ENCODE results near the gene PKNOX2.

The PKNOX2 gene

DNA sequence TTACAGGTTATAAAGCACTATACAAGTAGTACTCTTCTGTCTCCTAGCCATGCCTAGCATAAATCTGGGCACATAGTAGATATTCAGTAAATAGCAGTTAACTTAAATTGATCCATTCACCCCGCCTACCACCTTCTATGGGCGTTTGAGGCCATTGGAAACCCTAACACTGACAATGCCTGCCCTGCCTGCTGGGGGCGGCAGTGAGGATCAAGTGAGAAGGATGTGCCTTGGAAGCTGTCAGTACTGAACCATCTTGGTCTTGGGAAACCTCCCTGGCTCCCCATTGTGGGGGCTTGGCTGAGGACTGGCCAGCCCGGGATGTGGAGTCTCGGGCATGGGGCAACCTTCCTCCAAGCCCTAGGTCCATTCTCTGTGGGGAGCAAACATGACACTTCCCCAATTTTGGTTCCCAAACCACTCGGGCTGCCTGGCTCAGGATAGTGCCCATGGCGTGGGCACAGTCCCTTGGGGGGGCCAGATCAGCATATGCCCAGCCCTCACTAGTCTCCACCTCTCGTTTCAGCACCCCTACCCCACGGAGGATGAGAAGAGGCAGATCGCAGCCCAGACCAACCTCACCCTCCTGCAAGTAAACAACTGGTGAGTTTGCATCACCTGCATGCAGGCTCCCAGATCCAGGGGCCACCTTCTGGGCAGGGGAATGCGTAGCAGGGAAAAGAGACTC lies 264.1 kb downstream of the PKNOX2 start:
- no peak for DNase-seq

GRCh38 chr11:125429174-125429707 lies 264.7 kb downstream of the PKNOX2 start:
- peak; percentile 33 for DNase-seq

GRCh38 chr11:125429807-125430678 lies 265.5 kb downstream of the PKNOX2 start:
- no peak for DNase-seq

- DNase-seq, result no peak
These were observed 266.5 kb downstream of the PKNOX2 start for GRCh38 chr11:125431009-125431408.

GRCh38 chr11:125431481-125431880 lies 266.9 kb downstream of the PKNOX2 start:
- DNase-seq, result no peak

- no peak for DNase-seq
These were observed 269.0 kb downstream of the PKNOX2 start for GRCh38 chr11:125433454-125434121.

GRCh38 chr11:125435461-125436238 lies 271.1 kb downstream of the PKNOX2 start:
- DNase-seq, result no peak

DNA sequence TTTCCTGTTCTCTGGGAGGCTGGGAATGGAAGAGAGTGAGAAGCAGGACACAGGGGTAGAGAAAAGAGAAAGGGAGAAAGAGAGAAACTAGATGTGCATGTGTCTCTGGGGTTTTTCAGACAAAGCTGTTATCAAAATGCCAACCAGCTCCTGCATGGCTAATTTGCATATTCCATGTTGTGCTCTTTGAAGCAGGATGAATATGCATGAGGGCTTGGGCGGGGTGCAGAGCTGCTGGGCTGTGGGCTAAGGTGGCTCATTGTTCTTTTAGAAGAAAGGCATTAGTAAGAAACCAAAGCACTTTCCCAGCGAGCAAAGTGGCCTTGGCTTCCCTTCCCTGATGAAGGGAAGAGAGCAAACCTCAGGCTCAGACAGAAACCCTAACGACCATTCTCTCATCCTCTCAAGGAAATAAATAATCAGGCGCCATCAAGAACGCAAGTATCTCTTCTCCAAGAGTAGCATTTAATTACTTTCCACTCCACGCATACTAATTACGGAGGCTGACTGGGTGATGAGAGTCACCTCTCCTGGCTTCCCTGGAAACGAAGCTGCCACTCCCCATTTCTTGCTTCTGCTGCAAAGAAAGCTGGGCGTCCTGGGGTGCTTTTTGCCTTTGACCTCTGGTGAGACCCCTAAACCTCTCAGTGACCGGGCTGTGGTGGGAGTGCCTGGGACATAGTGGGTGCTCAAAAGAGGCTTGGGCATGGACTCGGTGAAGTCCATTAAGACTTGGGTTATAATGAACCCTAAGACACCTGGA lies 277.3 kb downstream of the PKNOX2 start:
- DNase-seq, result no peak

DNA sequence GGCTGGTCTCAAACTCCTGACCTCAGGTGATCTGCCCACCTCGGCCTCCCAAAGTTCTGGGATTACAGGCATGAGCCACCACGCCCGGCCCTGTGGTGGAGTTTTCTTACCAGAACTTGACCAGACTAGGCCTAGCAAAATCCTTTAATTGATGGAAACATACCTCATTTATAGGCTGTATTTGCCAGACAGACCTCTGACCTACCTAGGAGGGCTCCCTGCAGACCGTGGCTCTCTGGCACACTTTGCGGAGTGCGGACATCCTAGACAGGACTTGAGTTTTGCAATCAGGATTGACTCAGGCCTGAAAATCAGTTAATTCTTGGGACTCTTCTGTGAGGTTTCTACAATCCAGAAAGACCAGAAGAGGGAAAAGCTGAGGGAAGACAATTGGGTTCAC lies 278.4 kb downstream of the PKNOX2 start:
- DNase-seq, result no peak

GRCh38 chr11:125443767-125444311 lies 279.3 kb downstream of the PKNOX2 start:
- no peak for DNase-seq

DNA sequence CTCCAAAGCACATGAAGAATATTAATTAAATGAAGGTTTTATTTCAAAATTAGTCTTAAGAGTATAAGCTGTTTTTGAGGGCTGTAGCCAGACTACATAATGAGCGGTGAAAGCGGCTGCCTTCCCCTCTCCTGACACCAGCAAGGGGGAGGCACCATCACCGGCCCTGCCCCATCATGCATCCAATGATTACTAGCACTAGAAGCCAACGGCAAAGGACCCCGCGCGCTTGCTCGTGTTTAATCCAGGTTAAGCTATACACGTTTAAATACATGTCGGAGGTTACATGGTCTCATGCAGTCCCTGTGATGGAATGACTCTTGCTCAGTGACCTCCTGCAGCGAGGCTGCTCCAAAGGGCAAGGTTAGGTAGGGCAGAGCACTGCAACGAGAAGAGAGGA lies 281.2 kb downstream of the PKNOX2 start:
- DNase-seq, result no peak

DNA sequence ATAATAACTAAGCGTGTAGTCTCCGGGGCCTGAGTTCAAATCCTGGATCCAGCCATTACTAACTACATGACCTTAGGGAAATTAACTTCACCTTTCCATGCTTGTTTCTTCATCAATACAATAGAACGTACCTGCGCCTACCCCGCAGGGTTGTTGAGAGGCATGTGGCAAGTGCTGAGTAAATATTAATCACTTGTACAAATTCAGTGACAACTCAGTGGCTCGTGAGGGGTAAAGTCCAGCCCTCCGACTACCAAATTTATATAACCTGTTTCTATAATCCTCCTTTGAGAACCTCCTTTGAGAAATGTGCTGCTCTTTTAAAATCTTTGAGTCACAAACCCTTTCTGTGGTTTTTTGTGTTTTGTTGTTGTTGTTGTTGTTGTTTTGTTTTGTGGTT lies 281.7 kb downstream of the PKNOX2 start:
- no peak for DNase-seq

DNA sequence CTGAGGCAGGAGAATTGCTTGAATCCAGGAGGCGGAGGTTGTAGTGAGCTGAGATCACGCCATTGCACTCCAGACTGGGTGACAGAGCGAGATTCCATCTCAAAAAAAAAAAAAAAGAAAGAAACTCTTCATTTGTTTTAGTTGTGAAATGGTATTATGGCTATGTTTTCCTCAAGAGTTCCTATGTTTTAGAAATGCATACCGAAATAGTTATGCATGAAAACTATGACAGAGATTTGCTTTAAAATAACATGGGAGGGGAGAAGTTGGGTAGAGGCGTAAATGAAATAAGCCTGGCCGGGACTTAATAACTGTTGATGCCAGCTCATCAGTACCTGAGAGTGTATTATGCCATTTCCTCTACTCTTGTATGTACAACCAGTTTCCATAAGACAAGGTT lies 283.2 kb downstream of the PKNOX2 start:
- no peak for DNase-seq

- DNase-seq, result no peak
These were observed 283.6 kb downstream of the PKNOX2 start for GRCh38 chr11:125448136-125448535.

GRCh38 chr11:125449565-125449964 lies 285.0 kb downstream of the PKNOX2 start:
- no peak for DNase-seq

DNA sequence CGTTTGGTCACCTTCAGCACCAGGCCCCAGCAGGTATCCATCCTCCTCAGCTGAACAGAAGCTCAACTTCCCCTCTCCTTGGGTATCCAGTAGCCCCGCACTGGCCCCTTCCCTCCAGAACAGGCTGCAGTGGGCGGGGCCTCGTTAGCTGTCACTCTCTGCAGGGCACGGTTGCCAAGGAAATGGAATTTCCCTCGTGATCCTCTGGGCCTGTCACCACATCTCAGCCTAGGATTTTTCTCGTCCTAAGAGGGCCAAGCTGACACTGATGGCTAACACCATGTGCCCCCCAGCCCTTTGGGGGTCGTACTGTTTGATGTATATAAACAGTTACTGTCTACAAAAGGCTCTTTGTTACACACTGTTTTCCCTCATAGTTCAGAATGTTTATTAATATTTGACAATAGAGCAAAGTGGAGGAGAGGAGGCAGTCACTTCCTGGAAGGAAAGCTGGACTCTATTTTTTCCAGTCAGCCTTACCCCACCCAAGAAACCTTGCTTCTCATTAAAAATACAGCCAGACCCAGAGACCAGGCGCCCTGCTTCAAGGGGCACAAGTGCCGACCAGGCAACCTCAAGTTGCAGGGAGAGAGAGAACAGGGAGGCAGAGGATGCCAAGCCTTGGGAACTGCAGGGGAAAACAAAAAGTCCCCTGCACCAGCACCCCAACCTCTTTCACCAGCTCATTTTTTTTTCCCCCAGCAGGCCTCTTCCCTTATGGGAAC lies 287.0 kb downstream of the PKNOX2 start:
- no peak for DNase-seq

- DNase-seq, result no peak
These were observed 287.5 kb downstream of the PKNOX2 start for GRCh38 chr11:125452125-125452470.

DNA sequence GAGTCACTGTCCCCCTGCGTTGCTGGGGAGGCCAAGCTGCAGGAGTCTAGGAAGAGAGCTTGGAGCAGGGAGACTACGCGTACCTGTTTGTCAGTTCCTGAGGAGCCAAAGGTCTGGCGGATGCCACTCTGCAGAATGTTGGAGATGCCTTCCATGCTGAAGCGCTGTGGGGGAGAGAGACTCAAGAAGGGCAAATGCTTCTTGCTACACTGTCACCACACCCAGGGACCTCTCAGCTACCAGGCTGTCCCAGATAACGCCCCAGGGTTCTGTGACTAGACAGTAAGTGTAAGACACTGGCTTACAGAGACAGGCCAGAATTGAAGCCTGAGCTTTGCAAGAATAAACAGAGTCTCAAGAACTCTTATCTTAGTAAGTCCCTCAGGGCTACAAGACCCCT lies 289.5 kb downstream of the PKNOX2 start:
- DNase-seq, result no peak

- no peak for DNase-seq
These were observed 291.3 kb downstream of the PKNOX2 start for GRCh38 chr11:125455851-125456250.

DNA sequence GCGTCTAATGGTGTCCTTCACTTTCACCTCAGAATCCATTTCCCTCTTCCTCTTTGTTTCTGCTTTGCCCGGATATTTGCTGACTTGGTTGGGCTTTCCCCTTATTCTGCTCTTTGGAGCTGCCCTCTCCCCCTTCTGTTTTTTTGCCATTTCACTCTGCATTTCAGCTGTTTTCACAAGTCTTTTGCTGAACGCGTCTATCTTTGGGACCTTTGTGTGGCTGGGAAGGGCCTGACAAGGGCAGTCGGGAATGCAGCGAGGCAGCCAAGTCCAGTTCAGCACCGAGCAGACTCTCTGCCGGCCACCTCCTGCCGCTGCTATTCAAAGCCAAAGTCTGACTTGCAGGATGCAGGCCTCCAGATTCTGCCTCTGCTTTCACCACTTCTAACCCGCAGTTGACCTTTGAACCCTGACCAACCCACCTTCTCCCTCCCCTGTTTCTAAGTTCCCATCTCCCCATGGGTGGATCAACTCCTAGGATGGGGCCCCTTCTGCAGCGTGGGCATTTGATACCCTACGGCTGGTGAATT lies 293.3 kb downstream of the PKNOX2 start:
- no peak for DNase-seq

DNA sequence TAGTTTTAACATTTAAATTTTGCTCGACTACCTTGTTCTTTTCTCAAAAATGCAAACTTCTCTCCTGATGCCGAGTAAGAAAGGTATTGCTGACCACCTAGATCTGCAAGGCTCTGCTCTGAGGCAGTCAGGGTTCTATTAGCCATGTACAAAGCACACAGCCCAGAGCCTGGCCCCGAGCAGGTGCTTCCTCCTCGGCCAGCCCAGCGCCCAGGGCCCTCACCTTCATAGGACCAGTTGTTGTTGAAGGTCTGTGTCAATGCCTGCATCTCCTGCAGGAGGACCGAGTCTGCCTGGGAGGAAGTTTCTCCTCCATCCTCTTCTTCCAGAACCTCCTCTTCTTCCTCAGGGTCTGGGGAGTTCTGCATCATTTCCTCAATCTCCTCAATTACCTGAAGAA lies 295.7 kb downstream of the PKNOX2 start:
- no peak for DNase-seq

Data from SHP77 treated with DMSO at 0.1 percent for 48 hours (cell line).